G401.6 (cell line): ENCODE measurements around the gene CELA3B.
A peak's percentile ranks its signal among the peaks of the same experiment; 100 is the strongest.
"Not testable (repeated sequence)": the region's sequence is repeated elsewhere in the genome, so short reads cannot be mapped to it uniquely, and the experiment has no call there.

Experiments
- FAIRE-seq: peaks from 2 replicates; lab custom pipeline; 2012; peaks lifted over from hg19 to GRCh38; lab: Jason Lieb, UNC

CELA3B gene

DNA sequence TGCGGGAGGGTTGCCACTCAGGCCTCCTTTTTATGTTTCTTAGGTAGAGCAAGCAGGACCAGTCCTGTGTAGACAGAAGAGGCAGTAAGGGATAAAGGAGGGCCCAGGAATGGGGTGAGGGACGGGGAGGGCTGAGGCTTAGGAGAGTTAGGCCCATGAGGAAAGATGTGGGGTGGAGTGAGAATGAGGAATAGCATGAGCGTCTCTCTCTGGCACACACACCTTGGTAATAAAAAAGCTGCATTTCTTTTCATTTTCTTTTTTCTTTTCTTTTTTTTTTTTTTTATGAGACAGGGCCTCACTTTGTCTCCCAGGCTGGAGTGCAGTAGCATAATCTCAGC is 32.1 kb upstream of the CELA3B start:
- no peak for FAIRE-seq

DNA sequence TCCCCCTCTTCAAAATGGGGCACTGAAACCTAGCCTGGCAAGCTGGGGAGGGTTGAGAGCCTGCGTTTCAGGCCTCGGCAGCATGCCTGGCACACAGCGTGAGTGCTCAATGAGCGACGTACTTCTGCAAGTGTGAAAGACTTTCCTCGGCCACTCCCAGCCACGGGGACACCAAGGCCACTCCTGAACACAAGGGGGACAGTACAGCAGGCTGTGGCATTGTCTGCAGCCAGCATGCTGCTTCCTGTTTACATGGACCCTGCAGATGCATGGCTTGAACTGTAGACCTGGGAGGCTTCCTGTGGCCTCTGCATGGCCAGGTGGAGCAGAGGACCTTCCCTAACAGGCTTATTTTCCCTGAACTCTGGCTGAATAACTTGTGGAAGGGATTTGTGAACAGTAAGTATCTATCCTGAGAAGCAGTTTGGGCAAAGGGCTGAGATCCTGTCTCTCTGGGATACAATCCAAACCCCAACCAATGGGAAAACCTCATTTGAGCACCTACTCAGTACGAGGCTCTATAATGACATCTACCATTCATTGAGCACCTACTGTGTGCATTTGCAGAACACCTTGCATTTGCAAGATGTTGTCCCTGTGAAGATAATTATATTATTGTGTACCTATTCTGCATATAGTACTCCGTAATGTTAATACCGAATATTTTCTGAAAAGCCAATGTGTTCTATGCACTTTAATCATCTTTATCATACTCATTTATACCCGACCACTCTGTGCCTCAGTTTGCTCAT is 29.8 kb upstream of the CELA3B start:
- FAIRE-seq: no peak

DNA sequence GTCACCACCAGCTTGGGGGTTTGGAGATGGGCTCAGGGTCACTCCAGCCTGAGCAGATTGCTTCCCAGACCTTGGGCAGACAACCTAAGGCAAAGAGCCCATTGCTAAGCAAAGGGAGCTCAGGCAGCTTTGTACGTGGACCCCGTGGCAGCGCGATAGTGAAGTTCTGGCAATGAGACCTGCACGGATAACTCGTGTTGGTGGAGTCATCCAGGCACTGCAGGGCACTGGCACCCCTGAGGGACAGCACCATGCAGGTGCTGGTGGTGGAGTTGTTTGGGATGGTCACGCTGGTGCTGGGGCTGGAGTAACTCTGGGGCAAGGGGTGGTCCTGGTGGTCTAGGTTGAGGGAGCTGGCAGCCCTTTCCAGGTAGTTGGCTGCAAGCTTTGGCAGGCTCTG is 26.1 kb upstream of the CELA3B start:
- FAIRE-seq: no peak

DNA sequence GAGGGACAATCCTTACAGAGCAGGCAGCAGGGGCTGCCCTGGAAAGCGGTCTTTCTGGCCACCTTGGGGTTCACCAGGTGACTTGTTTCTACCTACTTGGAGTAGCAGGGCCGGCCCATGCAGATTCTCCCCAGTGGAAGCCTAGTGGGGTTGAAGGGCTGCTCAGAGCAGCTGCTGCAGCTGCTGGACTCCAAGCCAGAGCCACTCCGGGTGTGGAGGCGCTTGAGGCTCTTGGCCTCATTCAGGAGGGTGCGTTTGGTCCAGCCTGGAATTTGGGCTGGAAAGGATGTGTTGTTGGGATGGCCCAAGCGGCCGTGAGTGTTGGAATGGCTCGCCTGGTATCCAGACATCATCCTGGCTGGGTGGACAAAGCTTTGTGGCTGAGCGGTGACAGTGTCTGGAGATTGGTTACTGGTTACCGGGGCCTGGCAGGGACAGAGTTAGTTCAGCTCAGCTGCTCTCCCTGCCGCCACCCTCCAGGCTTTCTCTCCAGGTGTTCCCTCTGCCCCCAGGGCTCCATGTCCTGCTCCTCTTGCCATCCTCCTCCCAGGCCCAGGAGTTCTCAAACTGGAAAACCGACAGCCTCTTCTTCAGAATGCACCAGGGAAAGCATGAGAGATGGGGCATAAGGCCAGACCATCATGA is 25.5 kb upstream of the CELA3B start:
- no peak for FAIRE-seq

DNA sequence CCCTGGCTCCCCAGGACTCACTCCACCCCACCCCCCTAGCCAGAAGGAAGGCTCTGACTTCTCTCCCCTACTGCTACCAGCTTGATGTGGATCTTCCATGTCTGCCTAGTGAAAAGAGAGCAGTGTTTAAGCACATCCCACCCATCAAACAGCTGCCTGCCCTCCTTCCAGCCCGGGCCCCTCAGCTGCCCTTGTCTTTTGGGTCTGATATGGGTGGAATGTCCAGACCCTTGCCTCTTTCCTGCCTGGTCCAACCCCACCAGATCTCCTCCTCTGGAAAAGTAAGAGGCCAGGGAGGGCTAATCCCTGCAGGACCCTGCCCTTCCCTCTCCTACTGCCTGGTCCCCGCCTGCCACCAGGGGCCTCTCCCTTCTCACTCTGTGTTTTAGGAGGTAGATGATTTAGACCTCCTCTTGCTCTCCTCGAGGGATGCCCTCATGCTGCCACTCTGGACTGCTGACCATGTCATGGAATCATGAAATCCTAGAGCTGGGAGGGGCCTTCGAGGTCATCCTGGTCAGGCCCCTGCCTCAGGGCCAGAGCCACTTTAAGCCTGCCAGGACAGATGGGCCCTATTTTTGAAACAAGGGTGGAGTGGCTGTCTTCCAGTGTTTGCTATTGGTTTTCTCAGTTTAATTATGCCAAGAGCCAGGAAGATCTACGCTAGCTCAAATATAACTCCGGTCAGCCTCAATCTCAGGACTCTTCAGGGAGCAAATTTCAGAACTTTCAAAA is 23.9 kb upstream of the CELA3B start:
- FAIRE-seq: no peak

DNA sequence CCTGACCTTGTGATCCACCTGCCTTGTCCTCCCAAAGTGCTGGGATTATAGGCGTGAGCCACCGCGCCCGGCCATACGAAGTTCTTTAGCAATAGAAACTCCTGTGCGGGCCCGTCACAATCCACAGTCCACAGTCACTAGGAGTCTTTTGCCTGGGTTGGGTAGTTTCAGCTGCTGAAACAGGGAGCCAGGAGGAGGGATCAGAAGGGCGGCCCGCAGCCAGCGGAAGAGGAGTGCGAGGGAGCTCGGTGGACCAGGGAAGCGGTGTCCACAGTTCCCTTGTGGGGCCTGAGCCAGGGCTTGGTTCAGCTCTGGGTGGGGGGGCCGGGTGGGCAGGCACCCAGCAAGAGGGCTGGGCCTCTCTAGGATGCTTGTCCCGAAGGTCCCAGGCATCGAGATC is 21.8 kb upstream of the CELA3B start:
- FAIRE-seq: no peak

DNA sequence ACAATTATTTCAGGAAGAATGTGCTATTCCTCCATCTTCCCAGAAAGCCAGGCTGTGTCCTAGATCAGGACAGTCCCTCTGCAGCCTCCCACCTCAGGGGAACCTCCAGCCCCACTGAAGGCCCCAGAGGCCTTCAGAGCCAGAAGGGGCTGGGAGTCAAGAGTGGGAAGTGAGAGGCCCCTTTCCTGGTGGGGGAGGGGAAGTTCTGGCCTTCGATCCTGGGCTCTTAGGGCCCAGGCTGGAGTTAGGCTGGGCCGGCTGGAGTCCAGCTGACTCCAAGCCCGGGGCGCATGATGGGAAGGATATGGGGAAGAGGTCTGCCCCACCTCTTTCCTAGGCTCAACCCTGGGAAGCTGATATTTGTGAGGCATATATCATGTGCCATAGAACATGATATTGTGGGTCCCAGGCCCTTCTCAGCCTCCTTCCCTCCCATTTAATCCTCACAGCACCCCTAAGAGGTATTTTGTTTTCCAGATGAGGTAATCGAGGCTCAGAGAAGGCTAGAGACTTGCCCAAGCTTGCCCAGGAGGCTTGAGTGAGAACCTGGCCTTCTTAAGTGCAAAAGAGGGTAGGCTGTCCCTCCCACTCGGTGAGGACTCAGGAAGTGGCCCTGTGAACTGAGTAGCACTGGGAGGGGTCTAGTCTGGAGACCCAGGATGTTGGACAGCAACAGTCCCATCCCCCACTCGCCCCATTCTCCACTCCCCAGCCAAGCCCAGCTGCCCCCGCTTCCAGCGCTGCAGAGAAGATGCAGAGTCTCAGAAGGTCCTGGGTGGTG is 21.1 kb upstream of the CELA3B start:
- FAIRE-seq: no peak

DNA sequence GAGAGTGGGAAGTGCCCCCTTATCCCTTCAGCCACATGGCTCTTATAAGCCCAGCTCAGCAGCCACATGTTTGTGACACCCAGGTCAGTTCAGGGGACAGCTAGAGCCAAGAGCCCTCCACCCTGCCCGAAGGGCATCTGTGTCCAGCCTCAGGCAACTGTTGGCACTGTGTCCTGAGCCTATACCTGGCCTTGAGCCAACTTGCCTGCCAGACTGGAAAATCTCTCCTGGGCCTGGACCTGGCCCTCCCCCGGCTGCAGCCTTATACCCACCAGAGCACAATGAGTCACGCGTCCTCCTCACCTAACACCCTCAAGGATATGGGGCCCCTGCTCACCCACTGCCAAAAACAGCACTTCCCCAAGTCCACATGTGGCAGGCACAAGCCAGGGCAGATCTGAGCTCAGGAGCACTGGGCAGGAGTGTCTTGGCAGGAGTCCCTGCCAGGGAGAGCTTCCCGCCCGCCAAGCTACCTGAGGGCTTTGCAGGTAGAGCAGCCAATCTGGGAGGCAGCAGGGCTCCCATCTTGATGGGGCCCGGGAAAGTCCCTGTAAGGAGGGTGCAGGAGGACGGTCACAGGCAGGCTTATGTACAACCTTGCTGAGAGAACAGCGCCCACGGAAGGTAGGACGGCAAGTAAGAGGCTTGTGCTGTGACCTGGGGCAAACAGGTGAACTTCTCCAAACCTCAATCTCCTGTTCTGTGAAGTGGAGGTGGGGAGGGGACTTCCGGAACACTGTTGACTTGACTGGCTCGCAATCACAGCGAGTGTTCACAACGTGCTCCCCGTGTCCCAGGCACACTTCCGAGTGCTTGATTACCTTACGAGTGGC is 19.9 kb upstream of the CELA3B start:
- FAIRE-seq: no peak

DNA sequence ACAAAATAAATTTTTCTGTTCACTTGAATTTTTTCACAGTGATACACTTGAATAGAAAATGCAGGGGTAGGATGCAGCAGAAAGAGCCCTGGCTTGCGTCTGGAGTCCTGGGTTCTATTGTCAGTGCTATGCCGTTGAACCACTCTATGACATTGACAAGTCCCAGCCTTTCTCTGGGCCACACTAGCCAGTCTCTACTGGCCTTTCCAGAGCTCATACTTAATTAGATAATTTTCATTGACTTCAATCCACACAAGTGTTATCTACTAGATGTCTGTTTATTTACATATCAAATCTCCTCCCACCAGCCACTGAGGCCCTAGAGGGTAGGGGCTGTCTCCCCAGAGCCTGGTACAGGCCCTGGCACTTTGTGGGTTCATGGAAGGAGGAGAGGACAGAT is 15.5 kb upstream of the CELA3B start:
- no peak for FAIRE-seq

DNA sequence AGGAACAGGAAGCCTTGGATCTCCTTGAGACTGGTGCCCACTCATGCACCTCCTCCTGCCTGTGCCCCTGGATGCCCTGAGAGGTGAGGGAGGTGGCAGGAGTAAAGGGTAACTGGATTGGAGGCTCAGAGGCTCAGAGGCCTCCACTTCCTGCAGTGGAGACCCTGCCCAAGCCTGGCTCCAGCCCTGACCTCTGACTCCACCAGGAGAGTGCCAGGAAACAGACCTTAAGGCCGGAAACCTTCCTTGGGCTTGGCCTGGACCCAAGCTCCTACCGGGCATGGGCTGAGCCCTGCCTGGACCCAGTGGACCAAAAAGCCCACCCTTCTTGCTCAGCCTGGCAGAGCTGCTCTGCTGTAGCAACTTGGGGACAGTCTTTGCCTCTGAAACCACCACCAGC is 15.0 kb upstream of the CELA3B start:
- FAIRE-seq: no peak

DNA sequence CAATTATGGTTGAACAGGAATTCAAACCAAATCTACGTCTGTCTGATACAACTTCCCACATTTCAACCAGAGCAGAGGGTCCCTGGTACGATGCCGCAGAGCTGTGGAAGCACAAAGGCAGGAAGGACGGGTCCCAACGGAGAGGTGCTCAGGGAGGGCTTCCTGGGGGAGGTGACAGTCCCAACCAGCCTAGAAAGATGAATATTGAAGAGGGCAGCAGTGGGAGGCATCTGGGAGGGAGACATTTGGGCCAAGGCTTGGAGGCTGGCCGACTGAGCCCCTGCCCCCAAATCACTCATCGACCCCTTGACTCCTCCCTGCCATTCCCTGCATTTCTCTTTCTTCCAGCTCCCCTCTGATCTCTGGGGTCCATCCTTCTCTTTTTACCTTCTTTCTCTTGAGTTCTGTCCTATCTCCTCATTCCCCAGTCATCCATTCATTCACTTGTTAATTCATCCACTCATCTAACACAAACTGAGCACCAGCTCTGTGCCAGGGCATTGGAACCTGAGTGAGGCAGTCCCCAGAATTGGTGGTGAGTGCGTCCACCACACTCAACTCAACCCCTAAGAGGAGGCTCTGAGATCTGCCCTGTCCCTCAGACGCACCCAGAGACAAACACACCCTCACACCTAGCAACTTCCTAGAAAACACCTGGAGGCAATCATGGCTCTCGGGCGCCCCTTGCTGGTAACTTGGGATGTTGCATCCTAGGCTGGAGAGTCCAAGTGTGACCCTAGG is 13.2 kb upstream of the CELA3B start:
- FAIRE-seq: peak; percentile 63

DNA sequence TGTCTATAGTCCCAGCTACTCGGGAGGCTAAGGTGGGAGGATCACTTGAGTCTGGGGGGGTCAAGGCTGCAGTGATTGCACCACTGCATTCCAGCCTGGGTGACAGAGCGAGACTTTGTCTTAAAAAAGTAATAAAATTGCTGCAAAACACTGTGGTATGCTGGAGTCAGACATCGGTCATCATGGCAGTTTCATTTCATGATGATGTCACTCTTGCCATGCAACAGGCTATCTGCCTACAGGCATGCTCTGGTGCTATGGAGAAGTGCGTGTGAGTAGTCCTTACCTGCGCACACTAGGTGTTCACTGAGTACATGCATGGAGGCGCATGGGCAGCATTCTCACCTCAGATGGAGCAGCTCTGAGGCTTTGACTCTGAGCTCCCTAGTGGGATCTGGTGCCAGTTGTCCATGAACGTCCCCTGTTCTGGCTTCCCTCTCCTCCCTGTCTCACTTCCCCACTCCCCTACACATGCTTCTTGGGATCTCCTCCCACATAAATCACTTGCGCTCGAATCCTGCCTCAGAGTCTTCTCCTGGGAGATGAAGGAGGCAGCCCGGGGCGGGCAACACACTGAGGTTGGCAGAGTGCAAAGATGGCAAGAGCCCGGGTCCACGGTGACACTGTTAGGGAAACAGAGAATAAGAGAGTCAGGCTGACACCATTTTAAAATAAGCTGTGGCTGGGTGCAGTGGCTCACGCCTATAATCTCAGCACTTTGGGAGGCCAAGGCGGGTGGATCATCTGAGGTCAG is 10.4 kb upstream of the CELA3B start:
- FAIRE-seq: no peak

DNA sequence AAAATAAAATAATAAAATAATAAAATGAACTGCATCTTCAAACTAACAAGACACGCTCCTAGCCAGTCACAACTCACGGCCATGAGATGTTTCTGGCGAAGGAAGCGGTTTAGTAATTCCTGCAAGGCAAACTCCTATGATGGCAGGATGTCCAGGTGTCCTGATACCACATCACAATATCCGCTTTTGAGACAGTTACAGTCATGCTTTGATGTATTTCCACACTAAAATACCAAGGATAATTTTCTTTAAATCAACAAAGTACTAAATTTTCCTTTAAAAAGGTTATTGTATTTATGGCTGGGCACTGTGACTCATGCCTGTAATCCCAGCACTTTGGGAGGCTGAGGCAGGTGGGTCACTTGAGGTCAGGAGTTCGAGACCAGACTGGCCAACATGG is 9.6 kb upstream of the CELA3B start:
- FAIRE-seq: not testable (repeated sequence)

DNA sequence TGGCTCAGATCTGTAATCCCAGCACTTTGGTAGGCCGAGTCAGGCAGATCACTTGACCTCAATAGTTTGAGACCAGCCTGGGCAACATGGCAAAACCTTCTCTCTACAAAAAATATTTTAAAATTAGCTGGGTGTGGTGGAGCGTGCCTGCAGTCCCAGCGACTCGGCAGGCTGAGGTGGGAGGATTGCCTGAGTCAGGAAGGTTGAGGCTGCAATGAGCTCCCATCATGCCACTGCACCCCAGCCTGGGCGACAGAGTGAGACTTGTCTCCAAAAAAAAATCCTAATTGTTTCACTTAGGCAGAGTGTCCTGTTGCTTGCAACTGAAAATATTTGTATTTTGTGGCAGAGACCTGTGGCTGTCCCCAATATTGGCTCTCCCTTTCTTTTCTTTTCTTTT is 7.8 kb upstream of the CELA3B start:
- not testable (repeated sequence) for FAIRE-seq

DNA sequence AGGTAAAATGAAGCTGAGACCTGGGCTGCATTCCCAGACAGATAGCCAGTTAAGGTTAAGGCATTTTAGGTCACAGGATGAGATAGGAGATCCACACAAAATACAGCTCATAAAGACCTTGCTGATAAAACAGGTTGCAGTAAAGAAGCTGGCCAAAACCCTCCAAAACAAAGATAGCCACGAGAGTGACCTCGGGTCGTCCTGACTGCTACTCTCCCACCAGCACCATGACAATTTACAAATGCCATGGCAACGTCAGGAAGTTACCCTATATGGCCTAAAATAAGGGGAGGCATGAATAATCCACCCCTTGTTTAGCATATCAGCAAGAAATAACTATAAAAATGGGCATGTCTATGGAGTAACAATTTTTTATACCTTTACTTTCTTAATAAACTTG is 6.3 kb upstream of the CELA3B start:
- FAIRE-seq: not testable (repeated sequence)

DNA sequence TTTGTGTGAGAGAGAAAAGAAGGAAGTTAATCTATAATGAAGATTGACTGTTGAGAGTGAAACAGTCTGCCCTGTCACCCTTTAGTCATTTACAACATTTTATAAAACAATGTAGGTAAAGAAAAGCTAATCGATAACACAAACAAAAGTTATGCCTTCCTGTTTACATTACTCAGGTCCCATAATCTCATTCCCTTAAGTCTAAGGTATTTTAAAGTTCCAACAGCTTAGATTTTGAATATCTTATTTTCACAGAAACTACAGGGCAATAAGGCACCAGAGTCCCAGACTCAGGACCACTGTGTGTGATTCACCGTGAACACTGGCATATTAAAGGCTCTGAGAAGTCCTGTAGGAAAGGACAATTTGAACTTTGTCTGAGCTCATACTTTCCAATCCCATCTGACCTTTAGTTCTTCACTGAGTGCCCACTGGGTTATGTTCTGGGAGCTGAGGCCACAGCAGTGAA is 3.8 kb upstream of the CELA3B start:
- FAIRE-seq: not testable (repeated sequence)

DNA sequence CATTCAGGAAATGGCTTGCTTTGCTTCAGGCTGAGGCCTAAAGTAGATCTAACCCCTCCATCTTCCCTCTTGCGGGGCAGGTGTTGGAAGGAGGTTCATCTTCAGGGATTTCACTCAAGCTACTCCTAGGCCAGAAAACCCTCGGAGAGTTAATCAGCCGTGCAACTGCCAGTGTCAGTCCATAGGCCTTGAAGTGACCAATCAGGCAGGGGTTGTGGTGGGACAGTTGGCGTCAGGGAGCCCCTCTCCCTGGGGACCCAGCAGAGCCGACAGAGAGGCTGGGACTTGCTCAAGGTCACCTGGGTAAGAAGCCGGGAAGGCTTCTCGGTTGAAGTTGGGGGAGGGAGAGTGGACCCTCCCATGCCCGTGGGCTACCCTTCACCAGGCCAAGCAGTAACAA is 2.9 kb upstream of the CELA3B start:
- FAIRE-seq: not testable (repeated sequence)

DNA sequence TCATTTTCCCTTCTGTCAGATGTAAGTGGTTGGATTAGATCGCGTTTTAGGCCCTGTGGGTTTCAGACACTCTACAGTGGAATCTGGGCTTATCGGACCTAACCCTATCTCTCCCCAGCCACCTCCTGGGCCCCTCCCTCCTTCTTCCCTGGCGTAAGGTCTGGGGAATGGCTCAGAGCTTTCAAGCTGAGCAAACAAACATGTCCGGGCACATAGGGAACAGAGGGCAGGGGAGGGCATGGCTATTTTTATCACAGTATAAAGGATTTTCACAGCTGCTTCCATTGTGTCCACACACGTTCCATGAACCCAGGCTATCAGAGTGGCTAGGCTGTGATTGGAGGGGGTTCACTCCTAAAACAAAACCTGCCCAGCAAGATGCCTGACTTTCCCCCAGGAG is 2.1 kb upstream of the CELA3B start:
- not testable (repeated sequence) for FAIRE-seq

DNA sequence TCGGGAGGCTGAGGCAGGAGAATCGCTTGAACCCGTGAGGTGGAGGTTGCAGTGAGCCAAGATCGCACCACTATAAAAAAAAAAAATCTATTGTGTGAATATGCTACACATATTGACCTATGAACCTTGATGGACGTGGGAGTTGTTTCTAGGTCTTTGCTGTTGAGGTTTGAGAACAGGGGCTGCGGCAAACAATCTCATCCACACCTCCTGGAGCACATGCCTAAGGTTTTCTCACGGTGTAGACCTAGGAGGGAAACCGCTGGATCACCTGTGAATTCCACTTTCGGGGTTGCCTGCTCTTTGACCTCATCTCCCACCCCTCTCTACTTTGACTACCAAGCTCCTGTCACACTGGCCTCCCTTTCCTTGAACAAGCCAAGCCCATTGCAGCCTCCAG is 1.5 kb upstream of the CELA3B start:
- not testable (repeated sequence) for FAIRE-seq

DNA sequence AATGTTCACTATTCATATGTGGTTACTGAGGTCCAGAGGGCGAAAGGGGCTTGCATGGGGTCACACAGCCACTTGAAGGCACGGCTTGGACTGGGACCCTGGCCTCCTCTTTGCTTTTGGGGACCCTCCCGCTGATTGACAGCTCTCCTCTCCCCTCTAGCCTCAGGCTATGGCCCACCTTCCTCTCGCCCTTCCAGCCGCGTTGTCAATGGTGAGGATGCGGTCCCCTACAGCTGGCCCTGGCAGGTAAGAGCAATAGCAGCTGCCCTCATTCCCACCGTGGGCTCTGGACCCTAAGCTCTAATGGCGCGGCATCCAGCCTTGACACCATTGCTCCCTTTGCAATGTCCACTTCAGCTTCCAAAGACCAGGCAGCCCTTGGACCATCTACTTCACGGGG is 1.4 kb downstream of the CELA3B start:
- FAIRE-seq: not testable (repeated sequence)
